Spleen (tissue), 7 donors: ENCODE results near the gene ZDHHC4.

Source experiments
- POLR2A ChIP-seq, 3 donors: fragments of 450-650 bp; IDR thresholded peaks; one replicate each; pipeline ENCODE4 v1.5.1; 2017; ENCODE audit warnings: antibody characterized with exemption in 3 of 3, mild to moderate bottlenecking in 1 of 3
- POLR2AphosphoS5 ChIP-seq, 3 donors: sonication (generic); formaldehyde crosslinking; IDR thresholded peaks; one replicate each; pipeline ENCODE4 v1.5.1; 2017; ENCODE audit warnings: antibody characterized with exemption in 3 of 3
- TF ChIP-seq, protein P1 (sequence below), 11 experiments: fragments of 200-600 bp in 7 of 11; fragments of 450-650 bp in 4 of 11; sonication (generic) in 4 of 11; IDR thresholded peaks in 8 of 11; conservative IDR thresholded peaks in 3 of 11; 1 replicate in 7 of 11; 2 replicates in 4 of 11; pipeline versions ENCODE4 v1.4.0 to v1.8.0; 2016 to 2021; ENCODE audit warnings: antibody characterized with exemption in 11 of 11, inconsistent platforms in 4 of 11, mild to moderate bottlenecking in 1 of 11
- donor health status: DM: no; HTN: no; CAD: no; lungs with moderate emphysema.
- donor health status: DM: no; HTN: no; CAD: no.
- donor health status: DM: no; HTN: no; CAD: no.

GRCh38 chr7:6588566-6588965, 11.3 kb downstream of the ZDHHC4 start:
- TF ChIP-seq, protein P1, sequence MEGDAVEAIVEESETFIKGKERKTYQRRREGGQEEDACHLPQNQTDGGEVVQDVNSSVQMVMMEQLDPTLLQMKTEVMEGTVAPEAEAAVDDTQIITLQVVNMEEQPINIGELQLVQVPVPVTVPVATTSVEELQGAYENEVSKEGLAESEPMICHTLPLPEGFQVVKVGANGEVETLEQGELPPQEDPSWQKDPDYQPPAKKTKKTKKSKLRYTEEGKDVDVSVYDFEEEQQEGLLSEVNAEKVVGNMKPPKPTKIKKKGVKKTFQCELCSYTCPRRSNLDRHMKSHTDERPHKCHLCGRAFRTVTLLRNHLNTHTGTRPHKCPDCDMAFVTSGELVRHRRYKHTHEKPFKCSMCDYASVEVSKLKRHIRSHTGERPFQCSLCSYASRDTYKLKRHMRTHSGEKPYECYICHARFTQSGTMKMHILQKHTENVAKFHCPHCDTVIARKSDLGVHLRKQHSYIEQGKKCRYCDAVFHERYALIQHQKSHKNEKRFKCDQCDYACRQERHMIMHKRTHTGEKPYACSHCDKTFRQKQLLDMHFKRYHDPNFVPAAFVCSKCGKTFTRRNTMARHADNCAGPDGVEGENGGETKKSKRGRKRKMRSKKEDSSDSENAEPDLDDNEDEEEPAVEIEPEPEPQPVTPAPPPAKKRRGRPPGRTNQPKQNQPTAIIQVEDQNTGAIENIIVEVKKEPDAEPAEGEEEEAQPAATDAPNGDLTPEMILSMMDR (IDR thresholded peaks at IDR 0.05 in 8 of 11, conservative IDR thresholded peaks at IDR 0.05 in 3 of 11), result no peak
- no peak for TF ChIP-seq POLR2AphosphoS5 (IDR thresholded peaks at IDR 0.05)
- TF ChIP-seq POLR2A (IDR thresholded peaks at IDR 0.05), result no peak
